IMR-90 (cell line): ENCODE data around the gene FBXO31. TPM values are rescaled to one million over a fixed set of nuclear protein-coding genes. Genes with fewer than 3 reads are reported as not detected.

ENCODE experiments used
- polyA plus RNA-seq, 3 experiments: library from polyadenylated mRNA; depleted of rRNA; stranded (reverse); fragments of >200 nt; gene quantifications; 2 replicates each; pipeline ENCODE4 v1.2.3, GENCODE V29; 2012; ENCODE audit warnings: low replicate concordance in 1 of 3
- total RNA-seq: library from RNA; depleted of rRNA; stranded (reverse); fragments of >200 nt; gene quantifications from 2 replicates; pipeline ENCODE4 v1.2.3, GENCODE V29; 2012; rRNA removed

FBXO31 gene
- total and polyA plus RNA-seq, 2 of the 4 experiments (the other 2 are of a cell fraction) = 10.4 to 16.9 TPM

Other genes starting within 250 kb of the FBXO31 start
- gene C16orf95, start 66.4 kb downstream of the FBXO31 start, total RNA-seq = 1.9 and 2.0 TPM in 2 replicates
- 3.8 and 4.7 TPM in 2 replicates for gene C16orf95, start 66.4 kb downstream of the FBXO31 start, polyA plus RNA-seq (2012; rRNA removed)
- 23.5 and 25.3 TPM in 2 replicates for gene MAP1LC3B, start 8.6 kb upstream of the FBXO31 start, total RNA-seq
- gene MAP1LC3B, start 8.6 kb upstream of the FBXO31 start, polyA plus RNA-seq (2012; rRNA removed) = 46.9 and 57.7 TPM in 2 replicates
- gene ZCCHC14, start 109.2 kb upstream of the FBXO31 start, total RNA-seq = 2.5 and 2.8 TPM in 2 replicates
- gene ZCCHC14, start 109.2 kb upstream of the FBXO31 start, polyA plus RNA-seq (2012; rRNA removed) = 5.3 and 7.4 TPM in 2 replicates
- gene JPH3, start 218.7 kb upstream of the FBXO31 start, total RNA-seq = under 0.01 TPM in 1 of 2 replicates, not detected in the other
- 0.01 and 0.03 TPM in 2 replicates for gene JPH3, start 218.7 kb upstream of the FBXO31 start, polyA plus RNA-seq (2012; rRNA removed)